ENCODE data around the gene RTL5. TPM values are rescaled to one million over a fixed set of nuclear protein-coding genes. Genes with fewer than 3 reads are reported as not detected.
A peak's percentile ranks its signal among the peaks of the same experiment; 100 is the strongest.

RTL5 gene
- polyA plus RNA-seq, 1 of the 3 experiments (the other 2 are of a cell fraction), result 1.8 TPM

DNA sequence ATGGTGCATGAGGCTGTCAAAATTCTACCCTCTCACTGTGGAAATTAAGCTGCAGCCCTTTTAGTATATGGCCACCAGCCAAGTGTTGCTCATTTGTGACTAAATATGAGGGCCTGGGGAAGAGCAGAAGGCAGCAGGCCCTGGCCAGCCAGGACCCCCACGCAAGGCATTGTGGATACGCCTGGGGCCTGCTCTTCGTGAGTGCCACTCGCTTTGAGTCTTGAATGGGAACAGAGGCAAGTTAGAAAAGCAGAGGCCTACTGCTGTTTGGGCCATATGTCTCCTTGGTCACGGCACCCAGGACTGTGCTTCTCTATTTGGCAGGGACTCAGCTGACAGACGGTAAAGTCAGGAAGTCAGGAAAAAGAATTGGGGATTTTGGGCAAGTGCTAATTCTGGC, 10.9 kb downstream of the RTL5 start (continued):
- peak in 1 of 2 experiments; percentile 88; a peak in 2 of 4 replicates for TF ChIP-seq EP300 (IDR thresholded peaks at IDR 0.05; ENCODE audit: borderline replicate concordance in 1 of 2, low read depth in 1 of 2, low read length in 1 of 2)
- no peak for TF ChIP-seq PBX3 (IDR thresholded peaks at IDR 0.05)
- 0 out of 2 replicates have a peak, but pooled peaks have one; percentile 31 for TF ChIP-seq RCOR1 (IDR thresholded peaks at IDR 0.05; ENCODE audit: low read length)
- peak; percentile 19; the same call in 1 of the 2 replicates for TF ChIP-seq RAD21 (IDR thresholded peaks at IDR 0.05; ENCODE audit: low read length)

GRCh38 chrX:72117636-72118210, 14.0 kb downstream of the RTL5 start:
- Histone ChIP-seq H3K4me1 (ENCODE audit: control insufficient read depth in 1 of 2, insufficient read depth in 2 of 2, low read depth in 1 of 2, low read length in 1 of 2) (peaks cover 0 to 58% of the 10 kb centered on the region in 2 experiments; a peak in 2 of 4 replicates), H3K27me3 (ENCODE audit: insufficient read depth) (no peaks in the 10 kb centered on the region; the same call in 1 of the 2 replicates), H2AFZ (ENCODE audit: low read depth) (no peak overlapping the region), H3K9me2 (no peaks in the 10 kb centered on the region), H3K79me2 (ENCODE audit: insufficient read depth) (no peaks in the 10 kb centered on the region), H3F3A (replicated peaks; ENCODE audit: insufficient read depth) (no peaks in the 10 kb centered on the region), H3K27ac (ENCODE audit: low read depth in 2 of 2, low read length in 1 of 2) (peak overlapping the region in 1 of 2 experiments; percentile 95; a peak in 2 of 4 replicates), H3K9me3 (no peaks in the 10 kb centered on the region), H4K20me1 (ENCODE audit: insufficient read depth) (no peaks in the 10 kb centered on the region), H3K4me2 (no peak overlapping the region), H3K36me3 (replicated peaks in 1 of 2; ENCODE audit: control insufficient read depth in 1 of 2, insufficient read depth in 2 of 2, low read length in 1 of 2) (no peaks in the 10 kb centered on the region), H3K4me3 (ENCODE audit: low read depth in 2 of 2, low read length in 1 of 2) (no peak overlapping the region), H3K9ac (no peak overlapping the region)
- CTCF ChIA-PET, result interaction anchor here (0.6 to 4.3 kb wide), 2 partner anchors 42 to 99 kb away, joined by 5 to 20 read pairs; no protein-coding TSS in a partner anchor
- WGBS (ENCODE audit: low lambda C conversion rate), result 86% methylated on average over 2 of the region's 2 CpGs
- POLR2A ChIA-PET, result no interaction called here
- DNase-seq, result no peak
- TF ChIP-seq FOXM1 (IDR thresholded peaks at IDR 0.05; ENCODE audit: low read depth) (no peak), SMC3 (IDR thresholded peaks at IDR 0.05; ENCODE audit: low read depth, low read length) (no peak), TCF12 (IDR thresholded peaks at IDR 0.05) (no peak), EP300 (IDR thresholded peaks at IDR 0.05; ENCODE audit: borderline replicate concordance in 1 of 2, low read depth in 1 of 2, low read length in 1 of 2) (no peak), JUND (IDR thresholded peaks at IDR 0.05) (no peak), TEAD4 (IDR thresholded peaks at IDR 0.05; ENCODE audit: borderline replicate concordance, insufficient read depth) (no peak), RAD21 (IDR thresholded peaks at IDR 0.05; ENCODE audit: low read length) (no peak), RXRA (IDR thresholded peaks at IDR 0.05; ENCODE audit: borderline replicate concordance, low read depth) (no peak), MAX (IDR thresholded peaks at IDR 0.05; ENCODE audit: low read depth) (no peak), ELF1 (IDR thresholded peaks at IDR 0.05) (no peak), RCOR1 (IDR thresholded peaks at IDR 0.05; ENCODE audit: low read length) (no peak), PBX3 (IDR thresholded peaks at IDR 0.05) (no peak)

DNA sequence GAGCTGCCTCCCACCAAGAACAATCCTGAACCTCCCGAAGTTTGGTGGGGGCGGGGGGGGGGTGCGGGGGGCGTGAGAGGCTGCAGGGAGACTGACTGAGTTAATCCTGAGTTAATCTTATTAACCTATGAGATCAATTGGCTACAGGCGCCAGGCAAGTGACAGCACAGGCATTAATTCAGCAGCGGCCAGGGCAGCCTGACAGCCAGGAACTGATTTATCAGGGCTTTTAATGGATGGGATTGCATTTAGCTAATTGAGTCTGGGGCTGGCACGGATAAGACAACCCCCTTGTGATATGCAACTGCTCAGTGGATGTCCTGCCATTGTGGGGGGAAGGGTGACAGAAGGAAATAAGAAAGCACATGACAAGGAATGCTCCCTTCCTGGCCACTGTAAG, 16.3 kb downstream of the RTL5 start:
- Histone ChIP-seq H3K9ac (no peak overlapping the region), H3K79me2 (ENCODE audit: insufficient read depth) (no peaks in the 10 kb centered on the region), H3K4me1 (ENCODE audit: control insufficient read depth in 1 of 2, insufficient read depth in 2 of 2, low read depth in 1 of 2, low read length in 1 of 2) (peaks cover 0 to 40% of the 10 kb centered on the region in 2 experiments; a peak in 2 of 4 replicates), H3K36me3 (replicated peaks in 1 of 2; ENCODE audit: control insufficient read depth in 1 of 2, insufficient read depth in 2 of 2, low read length in 1 of 2) (no peaks in the 10 kb centered on the region), H4K20me1 (ENCODE audit: insufficient read depth) (no peaks in the 10 kb centered on the region), H3K4me3 (ENCODE audit: low read depth in 2 of 2, low read length in 1 of 2) (no peak overlapping the region), H3K9me2 (no peaks in the 10 kb centered on the region), H3K9me3 (no peaks in the 10 kb centered on the region), H3F3A (replicated peaks; ENCODE audit: insufficient read depth) (no peaks in the 10 kb centered on the region), H3K4me2 (no peak overlapping the region), H3K27me3 (ENCODE audit: insufficient read depth) (no peaks in the 10 kb centered on the region; the same call in 1 of the 2 replicates), H3K27ac (ENCODE audit: low read depth in 2 of 2, low read length in 1 of 2) (peak overlapping the region in 1 of 2 experiments; percentile 95; a peak in 2 of 4 replicates), H2AFZ (ENCODE audit: low read depth) (no peak overlapping the region)
- POLR2A ChIA-PET, result interaction anchor here (0.7 to 2.2 kb wide), 4 partner anchors 12 to 47 kb away, joined by 3 to 6 read pairs (median 4); no protein-coding TSS in a partner anchor
- CTCF ChIA-PET, result interaction anchor here (0.9 to 4.3 kb wide), 9 partner anchors 9 to 116 kb away, joined by 3 to 31 read pairs (median 4); no protein-coding TSS in a partner anchor
- peak; percentile 83 for DNase-seq
- 9% methylated on average over 6 of the region's 7 CpGs for WGBS (ENCODE audit: low lambda C conversion rate)
- TF ChIP-seq RXRA (IDR thresholded peaks at IDR 0.05; ENCODE audit: borderline replicate concordance, low read depth), result no peak
- peak; percentile 94 for TF ChIP-seq RCOR1 (IDR thresholded peaks at IDR 0.05; ENCODE audit: low read length)
- peak; percentile 81 for TF ChIP-seq FOXJ3 (CRISPR knock-in tag; IDR thresholded peaks at IDR 0.05)
- TF ChIP-seq TEAD4 (IDR thresholded peaks at IDR 0.05; ENCODE audit: borderline replicate concordance, insufficient read depth), result 0 out of 2 replicates have a peak, but pooled peaks have one; percentile 45
- TF ChIP-seq USF1 (IDR thresholded peaks at IDR 0.05; ENCODE audit: borderline replicate concordance, low read depth), result no peak
- TF ChIP-seq TCF12 (IDR thresholded peaks at IDR 0.05), result peak; percentile 42
- TF ChIP-seq FOSL2 (IDR thresholded peaks at IDR 0.05; ENCODE audit: borderline replicate concordance, low read depth), result no peak
- TF ChIP-seq NRF1 (IDR thresholded peaks at IDR 0.05; ENCODE audit: low read depth, low read length), result no peak
- TF ChIP-seq MXI1 (IDR thresholded peaks at IDR 0.05; ENCODE audit: low read depth, low read length), result peak; percentile 67
- TF ChIP-seq ZBTB33 (IDR thresholded peaks at IDR 0.05; ENCODE audit: borderline replicate concordance, low read depth), result no peak
- no peak for TF ChIP-seq NFIC (IDR thresholded peaks at IDR 0.05; ENCODE audit: borderline replicate concordance)
